ENCODE measurements around the gene CRACDL. TPM values are rescaled to one million over a fixed set of nuclear protein-coding genes. Genes with fewer than 3 reads are reported as not detected.

Gene CRACDL
- total RNA-seq, 3 donors from 2014 or later (not counting 1 experiment from before 2014, with no cell fraction given) = 0.09 to 0.40 (median 0.11) TPM

- no peak overlapping the region for H3K4me3 ChIP-seq (ENCODE audit: low read length)
- H3K27ac ChIP-seq (ENCODE audit: low read length) = no peak overlapping the region
- H3K36me3 ChIP-seq (ENCODE audit: control insufficient read depth, insufficient read depth, low read length) = no peaks in the 10 kb centered on the region
- Mint-ChIP-seq H3K36me3 (peaks cover 15% of the 10 kb centered on the region), H3K4me3 (no peak overlapping the region), H3K9me3 (peaks cover 7 to 9% of the 10 kb centered on the region in 2 donors), H3K4me1 (no peaks in the 10 kb centered on the region), H3K27me3 (ENCODE audit: low read depth in 2 of 2) (no peaks in the 10 kb centered on the region), H3K27ac (no peak overlapping the region)
- no peak for DNase-seq
- H3K4me1 ChIP-seq (ENCODE audit: control insufficient read depth, insufficient read depth, low read length) = no peaks in the 10 kb centered on the region
- no peaks in the 10 kb centered on the region for H3K9me3 ChIP-seq (ENCODE audit: control insufficient read depth, insufficient read depth, low read length)
- no peak for ATAC-seq
- intact Hi-C loops (cut with micrococcal nuclease) = no loop called here
- H3K27me3 ChIP-seq (ENCODE audit: control insufficient read depth, insufficient read depth, low read length) = no peaks in the 10 kb centered on the region
- TF ChIP-seq CTCF (IDR thresholded peaks at IDR 0.05) = no peak
- 94% methylated on average over 6 of the region's 6 CpGs for WGBS (ENCODE audit: insufficient coverage)
These were observed 157.1 kb downstream of the CRACDL start for GRCh38 chr2:98778741-98779483.

- no peak overlapping the region for H3K4me3 Mint-ChIP-seq
- no peak overlapping the region for H3K4me3 ChIP-seq (ENCODE audit: low read length)
- ATAC-seq (no peak), DNase-seq (no peak)
- H3K36me3 ChIP-seq (ENCODE audit: control insufficient read depth, insufficient read depth, low read length) = no peaks in the 10 kb centered on the region
- 93% methylated on average over 4 of the region's 4 CpGs for WGBS (ENCODE audit: insufficient coverage)
- H3K27ac Mint-ChIP-seq = no peak overlapping the region
- no peak for TF ChIP-seq CTCF (IDR thresholded peaks at IDR 0.05)
- H3K27me3 Mint-ChIP-seq (ENCODE audit: low read depth in 2 of 2) = no peaks in the 10 kb centered on the region
- H3K27me3 ChIP-seq (ENCODE audit: control insufficient read depth, insufficient read depth, low read length) = no peaks in the 10 kb centered on the region
- no peak overlapping the region for H3K27ac ChIP-seq (ENCODE audit: low read length)
- H3K4me1 ChIP-seq (ENCODE audit: control insufficient read depth, insufficient read depth, low read length) = peaks cover 3% of the 10 kb centered on the region
- intact Hi-C loops (cut with micrococcal nuclease) = no loop called here
- H3K4me1 Mint-ChIP-seq = peaks cover 0 to under 1% of the 10 kb centered on the region in 2 donors
- peaks cover 7 to 9% of the 10 kb centered on the region in 2 donors for H3K9me3 Mint-ChIP-seq
- peaks cover 15% of the 10 kb centered on the region for H3K36me3 Mint-ChIP-seq
- no peaks in the 10 kb centered on the region for H3K9me3 ChIP-seq (ENCODE audit: control insufficient read depth, insufficient read depth, low read length)
These were observed 157.9 kb downstream of the CRACDL start for GRCh38 chr2:98778151-98778550.

- Histone ChIP-seq H3K4me1 (ENCODE audit: control insufficient read depth, insufficient read depth, low read length) (peaks cover 8% of the 10 kb centered on the region), H3K27me3 (ENCODE audit: control insufficient read depth, insufficient read depth, low read length) (no peaks in the 10 kb centered on the region), H3K4me3 (ENCODE audit: low read length) (no peak overlapping the region), H3K9me3 (ENCODE audit: control insufficient read depth, insufficient read depth, low read length) (no peaks in the 10 kb centered on the region), H3K36me3 (ENCODE audit: control insufficient read depth, insufficient read depth, low read length) (no peaks in the 10 kb centered on the region), H3K27ac (ENCODE audit: low read length) (no peak overlapping the region)
- DNase-seq = no peak
- no peak for TF ChIP-seq CTCF (IDR thresholded peaks at IDR 0.05)
- ATAC-seq = no peak
- H3K36me3 Mint-ChIP-seq = peaks cover 14% of the 10 kb centered on the region
- H3K27ac Mint-ChIP-seq = no peak overlapping the region
- H3K4me1 Mint-ChIP-seq = peaks cover 4 to 5% of the 10 kb centered on the region in 2 donors
- 100% methylated on average over 1 of the region's 1 CpG for WGBS (ENCODE audit: insufficient coverage)
- no peak overlapping the region for H3K4me3 Mint-ChIP-seq
- intact Hi-C loops (cut with micrococcal nuclease) = no loop called here
- H3K27me3 Mint-ChIP-seq (ENCODE audit: low read depth in 2 of 2) = no peaks in the 10 kb centered on the region
- H3K9me3 Mint-ChIP-seq = peaks cover 7 to 9% of the 10 kb centered on the region in 2 donors
These were observed 158.3 kb downstream of the CRACDL start for GRCh38 chr2:98777710-98778109.

GRCh38 chr2:98777076-98777475 is 158.9 kb downstream of the CRACDL start:
- no peaks in the 10 kb centered on the region for H3K27me3 Mint-ChIP-seq (ENCODE audit: low read depth in 2 of 2)
- 96% methylated on average over 6 of the region's 6 CpGs for WGBS (ENCODE audit: insufficient coverage)
- TF ChIP-seq CTCF (IDR thresholded peaks at IDR 0.05) = no peak
- H3K27ac ChIP-seq (ENCODE audit: low read length) = no peak overlapping the region
- no peaks in the 10 kb centered on the region for H3K27me3 ChIP-seq (ENCODE audit: control insufficient read depth, insufficient read depth, low read length)
- H3K9me3 ChIP-seq (ENCODE audit: control insufficient read depth, insufficient read depth, low read length) = no peaks in the 10 kb centered on the region
- no peak for DNase-seq
- intact Hi-C loops (cut with micrococcal nuclease) = no loop called here
- no peaks in the 10 kb centered on the region for H3K36me3 ChIP-seq (ENCODE audit: control insufficient read depth, insufficient read depth, low read length)
- no peak overlapping the region for H3K4me3 ChIP-seq (ENCODE audit: low read length)
- H3K9me3 Mint-ChIP-seq = peaks cover 4 to 5% of the 10 kb centered on the region in 2 donors
- peaks cover 8% of the 10 kb centered on the region for H3K36me3 Mint-ChIP-seq
- peaks cover 11% of the 10 kb centered on the region in 2 donors for H3K4me1 Mint-ChIP-seq
- no peak overlapping the region for H3K27ac Mint-ChIP-seq
- H3K4me3 Mint-ChIP-seq = no peak overlapping the region
- ATAC-seq = no peak
- peaks cover 14% of the 10 kb centered on the region for H3K4me1 ChIP-seq (ENCODE audit: control insufficient read depth, insufficient read depth, low read length)

Data from natural killer cell (primary cell).